Neural cell (in vitro differentiated cells): ENCODE results near the gene CLEC5A. TPM values are rescaled to one million over a fixed set of nuclear protein-coding genes. Genes with fewer than 3 reads are reported as not detected.

Experiments
- H2AFZ ChIP-seq: fragments of 200-600, 300-800 bp; sonication (generic), shearing (Covaris generic); 2 replicates; pipeline ENCODE4 v1.6.0; 2014; ENCODE audit warnings: low read depth, mild to moderate bottlenecking, antibody characterized with exemption, low read length, moderate library complexity
- H3F3A ChIP-seq: fragments of 200-600 bp; shearing (Covaris generic); 2 replicates; pipeline ENCODE4 v1.6.1; 2016; ENCODE audit warnings: mild to moderate bottlenecking, moderate library complexity, mixed read lengths, antibody characterized with exemption, low read length; ENCODE audit not compliant: insufficient read depth, poor library complexity, severe bottlenecking
- H3K27ac ChIP-seq: fragments of 200-600, 300-800 bp; sonication (generic), shearing (Covaris generic); 2 replicates; pipeline ENCODE4 v1.5.1; 2014; ENCODE audit warnings: mild to moderate bottlenecking, low read length, moderate library complexity
- H3K27me3 ChIP-seq: fragments of 300-800, 200-600 bp; sonication (generic), shearing (Covaris generic); 2 replicates; pipeline ENCODE4 v1.6.0; 2014; ENCODE audit warnings: mild to moderate bottlenecking, low read depth, low read length, moderate library complexity; ENCODE audit not compliant: insufficient read depth
- H3K36me3 ChIP-seq: fragments of 300-800, 200-600 bp; sonication (generic), shearing (Covaris generic); 2 replicates; pipeline ENCODE4 v1.5.1; 2014; ENCODE audit warnings: mild to moderate bottlenecking, antibody characterized with exemption, low read length, moderate library complexity; ENCODE audit not compliant: insufficient read depth
- H3K4me2 ChIP-seq: fragments of 300-800, 200-600 bp; sonication (generic), shearing (Covaris generic); 2 replicates; pipeline ENCODE4 v1.6.0; 2014; ENCODE audit warnings: mild to moderate bottlenecking, low read length
- H3K4me3 ChIP-seq: fragments of 300-800, 200-600 bp; sonication (generic), shearing (Covaris generic); 2 replicates; pipeline ENCODE4 v1.5.1; 2014; ENCODE audit warnings: mild to moderate bottlenecking, low read length, moderate library complexity
- H3K79me2 ChIP-seq: fragments of 200-600 bp; shearing (Covaris generic); replicated peaks from 2 replicates; pipeline ENCODE4 v1.6.0; 2014; ENCODE audit warnings: mild to moderate bottlenecking, low read length, moderate library complexity; ENCODE audit not compliant: insufficient read depth
- H3K9ac ChIP-seq: fragments of 300-800, 200-600 bp; sonication (generic), shearing (Covaris generic); 2 replicates; pipeline ENCODE4 v1.6.1; 2016; ENCODE audit warnings: mild to moderate bottlenecking, low read length, mixed read lengths
- H3K9me2 ChIP-seq: fragments of 200-600 bp; shearing (Covaris generic); 2 replicates; pipeline ENCODE4 v1.6.1; 2016; ENCODE audit warnings: mild to moderate bottlenecking, low read length, mixed read lengths; ENCODE audit not compliant: insufficient read depth
- H3K9me3 ChIP-seq: fragments of 200-600, 300-800 bp; sonication (generic), shearing (Covaris generic); 2 replicates; pipeline ENCODE4 v1.6.1; 2016; ENCODE audit warnings: mild to moderate bottlenecking, mixed run types, low read length, moderate library complexity, mixed read lengths
- H4K20me1 ChIP-seq: fragments of 200-600 bp; shearing (Covaris generic); 2 replicates; pipeline ENCODE4 v1.6.1; 2016; ENCODE audit warnings: mild to moderate bottlenecking, mixed run types; ENCODE audit not compliant: insufficient read depth
- CTCF ChIP-seq: fragments of 450-650 bp; IDR thresholded peaks from 2 replicates; pipeline ENCODE4 v1.5.1; 2014; ENCODE audit warnings: antibody characterized with exemption, mild to moderate bottlenecking, moderate library complexity; ENCODE audit not compliant: poor library complexity, severe bottlenecking
- EP300 ChIP-seq: fragments of 450-650 bp; conservative IDR thresholded peaks from 2 replicates; pipeline ENCODE4 v1.6.1; 2014; ENCODE audit warnings: antibody characterized with exemption, mild to moderate bottlenecking, moderate library complexity; ENCODE audit not compliant: poor library complexity, severe bottlenecking
- EZH2 ChIP-seq: fragments of 200-600, 300-800 bp; shearing (Covaris generic), sonication (generic); IDR thresholded peaks from 2 replicates; pipeline ENCODE4 v1.6.1; 2014; ENCODE audit warnings: antibody characterized with exemption, low read length, borderline replicate concordance, mild to moderate bottlenecking; ENCODE audit not compliant: insufficient read depth, poor library complexity, severe bottlenecking
- MXI1 ChIP-seq: fragments of 450-650 bp; conservative IDR thresholded peaks from 2 replicates; pipeline ENCODE4 v1.6.1; 2014; ENCODE audit warnings: antibody characterized with exemption, mild to moderate bottlenecking; ENCODE audit not compliant: poor library complexity, severe bottlenecking
- POLR2AphosphoS5 ChIP-seq: IDR thresholded peaks from 2 replicates; pipeline ENCODE4 v1.6.1; 2012
- RAD21 ChIP-seq: fragments of 450-650 bp; conservative IDR thresholded peaks from 2 replicates; pipeline ENCODE4 v1.6.1; 2014; ENCODE audit warnings: antibody characterized with exemption, mild to moderate bottlenecking, moderate library complexity
- REST ChIP-seq: IDR thresholded peaks from 2 replicates; pipeline ENCODE4 v1.6.1; 2012; ENCODE audit warnings: borderline replicate concordance
- SMC3 ChIP-seq: fragments of 450-650 bp; conservative IDR thresholded peaks from 2 replicates; pipeline ENCODE4 v1.6.1; 2014; ENCODE audit warnings: antibody characterized with exemption, mild to moderate bottlenecking, moderate library complexity; ENCODE audit not compliant: poor library complexity
- TAF1 ChIP-seq: IDR thresholded peaks from 2 replicates; pipeline ENCODE4 v1.6.1; 2012; ENCODE audit warnings: low read depth
- polyA minus RNA-seq: library from RNA; depleted of rRNA, polyadenylated mRNA; stranded (reverse); fragments of >200 nt; gene quantifications from 2 replicates; pipeline ENCODE4 v1.2.3, GENCODE V29; 2014
- polyA plus RNA-seq: library from polyadenylated mRNA; depleted of rRNA; stranded (reverse); fragments of >200 nt; gene quantifications from 2 replicates; pipeline ENCODE4 v1.2.3, GENCODE V29; 2014

Gene CLEC5A
- polyA plus RNA-seq (not detected in 2 replicates), polyA minus RNA-seq (not detected in 2 replicates)

GRCh38 chr7:141946796-141947195 is at the start of gene CLEC5A:
Gene CLEC5A (minus strand): TSS chr7:141946974. CDS start chr7:141946292, 682 bp downstream.
- H4K20me1 ChIP-seq, result no peaks in the 10 kb centered on the region
- H3K9me2 ChIP-seq, result no peaks in the 10 kb centered on the region
- H3K79me2 ChIP-seq, result no peaks in the 10 kb centered on the region
- TF ChIP-seq CTCF (no peak), EZH2 (no peak), TAF1 (no peak), RAD21 (no peak), MXI1 (no peak), POLR2AphosphoS5 (no peak), REST (no peak)
- no peak within 1 kb of the TSS for H3K27ac ChIP-seq
- H3K36me3 ChIP-seq, result no peaks in the 10 kb centered on the region
- no peaks in the 10 kb centered on the region for H3F3A ChIP-seq
- no peak within 1 kb of the TSS for H3K4me3 ChIP-seq
- no peak within 1 kb of the TSS for H3K9ac ChIP-seq
- no peak within 1 kb of the TSS for H2AFZ ChIP-seq
- H3K4me2 ChIP-seq, result no peak within 1 kb of the TSS
- no peaks in the 10 kb centered on the region for H3K27me3 ChIP-seq
- H3K9me3 ChIP-seq, result no peaks in the 10 kb centered on the region

GRCh38 chr7:141993354-141993753 is 46.6 kb upstream of the CLEC5A start:
- no peaks in the 10 kb centered on the region for H3K9me2 ChIP-seq
- no peak for TF ChIP-seq REST
- TF ChIP-seq TAF1, result no peak
- no peak for TF ChIP-seq EP300
- no peak for TF ChIP-seq POLR2AphosphoS5
- TF ChIP-seq EZH2, result no peak
- TF ChIP-seq CTCF, result no peak
- no peak for TF ChIP-seq SMC3
- TF ChIP-seq RAD21, result no peak
- no peak for TF ChIP-seq MXI1

More at GRCh38 chr7:141993354-141993753, 46.6 kb upstream of the CLEC5A start:
- no peaks in the 10 kb centered on the region for H3K27me3 ChIP-seq
- no peaks in the 10 kb centered on the region for H4K20me1 ChIP-seq
- no peak overlapping the region for H2AFZ ChIP-seq
- no peaks in the 10 kb centered on the region for H3K9me3 ChIP-seq
- H3K4me2 ChIP-seq, result no peak overlapping the region
- H3K27ac ChIP-seq, result no peak overlapping the region
- no peaks in the 10 kb centered on the region for H3F3A ChIP-seq
- no peaks in the 10 kb centered on the region for H3K79me2 ChIP-seq
- H3K4me3 ChIP-seq, result no peak overlapping the region
- H3K9ac ChIP-seq, result no peak overlapping the region
- H3K36me3 ChIP-seq, result no peaks in the 10 kb centered on the region
